A673 (cell line): ENCODE results near the gene SLC22A4. TPM values are rescaled to one million over a fixed set of nuclear protein-coding genes. Genes with fewer than 3 reads are reported as not detected.

Experiments used
- BruUV-seq: library from RNA; stranded (reverse); fragments of 400-500 nt; replicated peaks from 2 replicates; lab custom pipeline; 2021; lab: Mats Ljungman, UMichigan
- CTCF ChIA-PET: fragments of 300-600 bp; sonication (Branson Sonifier 250); formaldehyde crosslinking; loops from one replicate; lab custom pipeline; 2022; ENCODE audit warnings: antibody characterized with exemption; lab: Charles Lee
- POLR2A ChIA-PET: fragments of 300-600 bp; sonication (Branson Sonifier 250); formaldehyde crosslinking; loops from one replicate; lab custom pipeline; 2022; ENCODE audit warnings: antibody characterized with exemption; ENCODE audit not compliant: low non-redundant PET; lab: Charles Lee
- DNase-seq: peaks from one replicate; pipeline ENCODE4 v3.0.0-alpha.2; 2015; ENCODE audit warnings: low spot score
- H3K27ac ChIP-seq: fragments of 200-600 bp; sonication (generic); 2 replicates; pipeline ENCODE4 v1.5.1; 2016; ENCODE audit warnings: mixed run types, low read depth, mild to moderate bottlenecking, mixed read lengths, antibody characterized with exemption, low read length; ENCODE audit not compliant: poor library complexity, severe bottlenecking
- H3K27me3 ChIP-seq: fragments of 200-600 bp; sonication (generic); replicated peaks from 2 replicates; pipeline ENCODE4 v1.6.1; 2017; ENCODE audit warnings: mixed run types, low read depth, mild to moderate bottlenecking, mixed read lengths, antibody characterized with exemption, low read length; ENCODE audit not compliant: insufficient read depth, poor library complexity
- H3K36me3 ChIP-seq: fragments of 200-600 bp; sonication (generic); 2 replicates; pipeline ENCODE4 v1.6.1; 2016; ENCODE audit warnings: mixed run types, mild to moderate bottlenecking, mixed read lengths, antibody characterized with exemption, low read length; ENCODE audit not compliant: insufficient read depth, poor library complexity, severe bottlenecking
- H3K4me1 ChIP-seq: fragments of 200-600 bp; sonication (generic); 2 replicates; pipeline ENCODE4 v1.6.1; 2017; ENCODE audit warnings: mixed run types, mild to moderate bottlenecking, mixed read lengths, antibody characterized with exemption, low read length; ENCODE audit not compliant: insufficient read depth, poor library complexity, severe bottlenecking
- H3K4me3 ChIP-seq: fragments of 200-600 bp; sonication (generic); 2 replicates; pipeline ENCODE4 v1.5.1; 2016; ENCODE audit warnings: low read depth, mixed run types, mild to moderate bottlenecking, mixed read lengths, low read length; ENCODE audit not compliant: poor library complexity, severe bottlenecking
- H3K9me3 ChIP-seq: fragments of 200-600 bp; sonication (generic); 2 replicates; pipeline ENCODE4 v1.6.1; 2016; ENCODE audit warnings: mixed run types, low read depth, mild to moderate bottlenecking, mixed read lengths, antibody characterized with exemption, low read length; ENCODE audit not compliant: poor library complexity, severe bottlenecking
- EZH2 ChIP-seq: fragments of 200-600 bp; sonication (generic); IDR thresholded peaks from 2 replicates; pipeline ENCODE4 v1.6.1; 2017; ENCODE audit warnings: borderline replicate concordance, low read depth, mild to moderate bottlenecking, mixed read lengths, antibody characterized with exemption, low read length; ENCODE audit not compliant: poor library complexity, severe bottlenecking
- intact Hi-C: fragments of 100-400 bp; cut with micrococcal nuclease; formaldehyde crosslinking; loops from one replicate; pipeline ENCODE4 v1.10.0; 2022; ENCODE audit not compliant: unreplicated experiment
- total RNA-seq: library from RNA; stranded (reverse); gene quantifications from 2 replicates; pipeline ENCODE4 v1.2.3, GENCODE V29; 2021
- TF ChIP-seq, protein P1 (sequence below): fragments of 300-800, 200-600 bp; sonication (generic); conservative IDR thresholded peaks from 2 replicates; pipeline ENCODE4 v1.5.1; 2017; ENCODE audit warnings: low read depth, mild to moderate bottlenecking, antibody characterized with exemption, low read length, moderate library complexity, mixed read lengths

Gene SLC22A4
- total RNA-seq, 1 experiment from 2014 or later = 0.99 TPM

DNA sequence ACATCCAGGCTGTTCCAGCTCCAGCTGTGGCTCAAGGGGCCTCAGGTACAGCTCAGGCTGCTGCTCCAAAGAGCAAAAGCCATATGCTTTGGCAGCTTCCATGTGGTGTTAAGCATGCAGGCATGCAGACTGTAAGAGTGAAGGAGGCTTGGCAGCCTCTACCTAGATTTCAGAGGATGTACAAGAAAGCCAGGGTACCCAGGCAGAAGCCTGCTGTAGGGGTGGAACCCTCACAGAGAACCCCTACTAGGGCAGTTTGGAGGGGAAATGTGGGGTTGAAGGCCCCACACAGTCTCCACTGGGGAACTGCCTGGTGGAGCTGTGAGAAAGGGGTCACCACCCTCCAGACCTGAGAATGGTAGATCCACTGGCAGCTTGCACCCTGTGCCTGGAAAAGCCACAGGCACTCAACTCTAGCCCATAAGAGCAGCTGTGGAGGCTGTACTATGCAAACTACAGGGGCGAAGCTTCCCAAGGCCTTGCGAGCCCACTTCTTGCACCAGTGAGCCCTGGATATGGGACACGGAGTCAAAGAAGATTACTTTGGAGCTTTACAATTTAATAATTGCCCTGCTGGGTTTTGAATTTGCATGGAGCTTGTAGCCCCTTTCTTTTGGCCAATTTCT is 61.1 kb downstream of the SLC22A4 start:
- H3K27ac ChIP-seq = no peak overlapping the region
- no peak for DNase-seq
- ChIA-PET CTCF (interaction anchor here (1.0 kb wide), 1 partner anchor 117 kb away, joined by 4 read pairs; no protein-coding TSS in a partner anchor), POLR2A (no interaction called here)
- H3K27me3 ChIP-seq = no peaks in the 10 kb centered on the region
- no peak overlapping the region for H3K4me3 ChIP-seq
- no peak for TF ChIP-seq EZH2
- TF ChIP-seq, protein P1, sequence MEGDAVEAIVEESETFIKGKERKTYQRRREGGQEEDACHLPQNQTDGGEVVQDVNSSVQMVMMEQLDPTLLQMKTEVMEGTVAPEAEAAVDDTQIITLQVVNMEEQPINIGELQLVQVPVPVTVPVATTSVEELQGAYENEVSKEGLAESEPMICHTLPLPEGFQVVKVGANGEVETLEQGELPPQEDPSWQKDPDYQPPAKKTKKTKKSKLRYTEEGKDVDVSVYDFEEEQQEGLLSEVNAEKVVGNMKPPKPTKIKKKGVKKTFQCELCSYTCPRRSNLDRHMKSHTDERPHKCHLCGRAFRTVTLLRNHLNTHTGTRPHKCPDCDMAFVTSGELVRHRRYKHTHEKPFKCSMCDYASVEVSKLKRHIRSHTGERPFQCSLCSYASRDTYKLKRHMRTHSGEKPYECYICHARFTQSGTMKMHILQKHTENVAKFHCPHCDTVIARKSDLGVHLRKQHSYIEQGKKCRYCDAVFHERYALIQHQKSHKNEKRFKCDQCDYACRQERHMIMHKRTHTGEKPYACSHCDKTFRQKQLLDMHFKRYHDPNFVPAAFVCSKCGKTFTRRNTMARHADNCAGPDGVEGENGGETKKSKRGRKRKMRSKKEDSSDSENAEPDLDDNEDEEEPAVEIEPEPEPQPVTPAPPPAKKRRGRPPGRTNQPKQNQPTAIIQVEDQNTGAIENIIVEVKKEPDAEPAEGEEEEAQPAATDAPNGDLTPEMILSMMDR = no peak
- H3K36me3 ChIP-seq = no peaks in the 10 kb centered on the region
- intact Hi-C loops = no loop called here
- BruUV-seq = no TSS peak
- no peaks in the 10 kb centered on the region for H3K4me1 ChIP-seq
- no peaks in the 10 kb centered on the region for H3K9me3 ChIP-seq

DNA sequence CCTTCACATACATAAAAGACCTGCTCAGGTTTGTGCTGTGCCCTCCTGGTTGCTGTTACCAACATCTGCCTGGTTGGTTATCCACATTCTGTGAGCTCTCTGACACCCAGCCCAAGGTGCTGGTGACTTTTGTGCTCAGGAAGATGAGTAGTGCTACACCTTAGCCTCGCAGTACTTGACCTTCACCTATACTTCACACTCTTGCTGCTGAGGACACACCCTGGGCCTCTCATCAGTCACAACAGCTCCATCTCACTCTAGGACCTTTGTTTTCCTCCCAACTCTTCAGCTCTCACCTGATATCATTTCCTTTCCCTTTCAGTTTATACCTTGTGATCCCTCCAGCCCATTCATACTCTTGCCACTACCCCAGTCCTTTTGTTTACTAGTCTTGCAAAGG is 64.6 kb downstream of the SLC22A4 start:
- BruUV-seq = no TSS peak
- ChIA-PET CTCF (no interaction called here), POLR2A (no interaction called here)
- no peaks in the 10 kb centered on the region for H3K27me3 ChIP-seq
- no peaks in the 10 kb centered on the region for H3K4me1 ChIP-seq
- DNase-seq = no peak
- no peak for TF ChIP-seq EZH2
- TF ChIP-seq, protein P1 = no peak
- intact Hi-C loops = no loop called here
- no peaks in the 10 kb centered on the region for H3K9me3 ChIP-seq
- H3K27ac ChIP-seq = no peak overlapping the region
- H3K4me3 ChIP-seq = no peak overlapping the region
- H3K36me3 ChIP-seq = no peaks in the 10 kb centered on the region

DNA sequence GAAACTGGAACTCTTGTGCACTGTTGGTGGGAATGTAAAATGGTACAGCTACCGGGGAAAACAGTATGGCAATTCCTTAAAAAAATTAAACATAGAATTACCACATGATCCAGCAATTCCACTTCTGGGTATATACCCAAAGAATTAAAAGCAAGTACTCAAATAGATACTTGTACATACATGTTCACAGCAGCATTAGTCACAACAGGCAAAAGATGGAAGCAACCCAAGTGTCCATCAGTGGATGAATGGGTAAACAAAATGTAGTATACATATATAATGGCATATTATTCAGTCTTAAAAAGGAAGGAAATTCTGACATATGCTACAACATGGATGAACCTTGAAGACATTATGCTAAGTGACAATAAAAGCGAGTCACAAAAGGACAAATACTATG is 67.9 kb downstream of the SLC22A4 start:
- Histone ChIP-seq H3K27me3 (no peaks in the 10 kb centered on the region), H3K4me1 (no peaks in the 10 kb centered on the region), H3K36me3 (no peaks in the 10 kb centered on the region), H3K9me3 (no peaks in the 10 kb centered on the region), H3K4me3 (no peak overlapping the region), H3K27ac (no peak overlapping the region)
- ChIA-PET POLR2A (no interaction called here), CTCF (no interaction called here)
- intact Hi-C loops = no loop called here
- DNase-seq = no peak
- BruUV-seq = no TSS peak
- TF ChIP-seq, protein P1 = no peak
- no peak for TF ChIP-seq EZH2
